Neural progenitor cell (in vitro differentiated cells): ENCODE data around the gene METTL9. TPM values are rescaled to one million over a fixed set of nuclear protein-coding genes. Genes with fewer than 3 reads are reported as not detected.
A peak's percentile ranks its signal among the peaks of the same experiment; 100 is the strongest.

Experiments
- DNase-seq: peaks from one replicate; pipeline ENCODE4 v3.0.0-alpha.2; 2016; ENCODE audit warnings: low spot score
- H2AFZ ChIP-seq: fragments of 200-600 bp; sonication (generic); replicated peaks from 2 replicates; pipeline ENCODE4 v1.6.1; 2016; ENCODE audit warnings: antibody characterized with exemption
- H3F3A ChIP-seq: fragments of 200-600 bp; sonication (generic); 2 replicates; pipeline ENCODE4 v1.6.1; 2016; ENCODE audit warnings: antibody characterized with exemption, low read depth
- H3K27ac ChIP-seq: fragments of 200-600 bp; sonication (generic); 2 replicates; pipeline ENCODE4 v1.5.1; 2016; ENCODE audit warnings: mild to moderate bottlenecking
- H3K27me3 ChIP-seq: fragments of 200-600 bp; sonication (generic); 2 replicates; pipeline ENCODE4 v1.6.1; 2016; ENCODE audit warnings: mild to moderate bottlenecking, moderate library complexity
- H3K36me3 ChIP-seq: fragments of 200-600 bp; sonication (generic); 2 replicates; pipeline ENCODE4 v1.5.1; 2016
- H3K4me1 ChIP-seq: fragments of 200-600 bp; sonication (generic); 2 replicates; pipeline ENCODE4 v1.6.1; 2016; ENCODE audit warnings: mixed run types
- H3K4me2 ChIP-seq: fragments of 200-600 bp; sonication (generic); 2 replicates; pipeline ENCODE4 v1.6.1; 2016
- H3K4me3 ChIP-seq: fragments of 200-600 bp; sonication (generic); 2 replicates; pipeline ENCODE4 v1.5.1; 2016
- H3K79me2 ChIP-seq: fragments of 200-600 bp; sonication (generic); 2 replicates; pipeline ENCODE4 v1.6.1; 2016; ENCODE audit warnings: low read depth
- H3K9ac ChIP-seq: fragments of 200-600 bp; sonication (generic); 2 replicates; pipeline ENCODE4 v1.6.1; 2016
- H3K9me3 ChIP-seq: fragments of 200-600 bp; sonication (generic); 2 replicates; pipeline ENCODE4 v1.5.1; 2016; ENCODE audit warnings: low read depth
- H4K20me1 ChIP-seq: fragments of 200-600 bp; sonication (generic); 2 replicates; pipeline ENCODE4 v1.6.1; 2016; ENCODE audit warnings: low read depth
- H3K27ac Mint-ChIP-seq: 3 replicates; pipeline ENCODE4 v1.8.0; 2021; ENCODE audit warnings: mixed read lengths
- H3K27me3 Mint-ChIP-seq: 2 replicates; pipeline ENCODE4 v1.8.0; 2022; ENCODE audit warnings: low read depth, mild to moderate bottlenecking, inconsistent platforms, moderate library complexity, mixed read lengths; ENCODE audit not compliant: insufficient read depth
- H3K36me3 Mint-ChIP-seq: 3 replicates; pipeline ENCODE4 v1.8.0; 2021; ENCODE audit warnings: mixed read lengths
- H3K4me1 Mint-ChIP-seq: 3 replicates; pipeline ENCODE4 v1.8.0; 2021; ENCODE audit warnings: mixed read lengths
- H3K4me3 Mint-ChIP-seq: 3 replicates; pipeline ENCODE4 v1.8.0; 2021; ENCODE audit warnings: mild to moderate bottlenecking, moderate library complexity, mixed read lengths
- H3K9me3 Mint-ChIP-seq: 3 replicates; pipeline ENCODE4 v1.8.0; 2020; ENCODE audit warnings: mixed read lengths
- EZH2 ChIP-seq: fragments of 200-600 bp; sonication (generic); IDR thresholded peaks from 2 replicates; pipeline ENCODE4 v1.6.1; 2017; ENCODE audit warnings: antibody characterized with exemption, mild to moderate bottlenecking, moderate library complexity
- EZH2phosphoT487 ChIP-seq: fragments of 200-600 bp; sonication (generic); IDR thresholded peaks from 2 replicates; pipeline ENCODE4 v1.6.1; 2017; ENCODE audit warnings: antibody characterized with exemption
- total RNA-seq: library from RNA; depleted of rRNA; stranded (reverse); fragments of >200 nt; gene quantifications from 2 replicates; pipeline ENCODE4 v1.2.3, GENCODE V29; 2015; ENCODE audit warnings: low replicate concordance
- TF ChIP-seq, protein P1 (sequence below): fragments of 200-600 bp; sonication (generic); IDR thresholded peaks from 2 replicates; pipeline ENCODE4 v1.5.1; 2017; ENCODE audit warnings: antibody characterized with exemption, mild to moderate bottlenecking

The METTL9 gene
- total RNA-seq, 1 donor from 2014 or later = 329 TPM

DNA sequence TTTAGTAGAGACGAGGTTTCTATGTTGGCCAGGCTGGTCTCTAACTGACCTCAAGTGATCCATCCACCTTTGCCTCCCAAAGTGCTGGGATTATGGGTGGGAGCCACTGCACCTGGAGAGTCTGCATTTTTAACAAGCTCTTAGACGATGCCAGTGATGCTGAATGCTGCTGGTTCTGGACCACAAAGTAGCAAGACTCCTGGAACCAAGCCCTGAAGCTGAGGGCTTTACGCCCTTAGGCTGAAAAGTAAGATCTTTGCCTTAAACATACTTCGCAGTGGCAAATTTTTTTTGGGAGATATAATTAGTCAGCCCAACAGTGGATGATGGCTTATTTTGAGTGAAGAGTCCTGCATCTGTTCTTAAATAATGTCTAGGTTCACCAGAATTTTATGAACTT is 14.0 kb downstream of the METTL9 start:
- Histone ChIP-seq H3F3A (peaks cover 25% of the 10 kb centered on the region), H3K9me3 (no peaks in the 10 kb centered on the region), H3K27me3 (no peaks in the 10 kb centered on the region), H2AFZ (no peak overlapping the region), H3K4me2 (no peak overlapping the region), H3K36me3 (no peaks in the 10 kb centered on the region), H3K4me3 (no peak overlapping the region), H3K27ac (no peak overlapping the region), H4K20me1 (peaks cover 59% of the 10 kb centered on the region), H3K4me1 (peaks cover 43% of the 10 kb centered on the region), H3K79me2 (peaks cover 96% of the 10 kb centered on the region), H3K9ac (no peak overlapping the region)
- no peaks in the 10 kb centered on the region for H3K27me3 Mint-ChIP-seq
- H3K9me3 Mint-ChIP-seq = no peaks in the 10 kb centered on the region
- TF ChIP-seq EZH2 = no peak
- TF ChIP-seq, protein P1, sequence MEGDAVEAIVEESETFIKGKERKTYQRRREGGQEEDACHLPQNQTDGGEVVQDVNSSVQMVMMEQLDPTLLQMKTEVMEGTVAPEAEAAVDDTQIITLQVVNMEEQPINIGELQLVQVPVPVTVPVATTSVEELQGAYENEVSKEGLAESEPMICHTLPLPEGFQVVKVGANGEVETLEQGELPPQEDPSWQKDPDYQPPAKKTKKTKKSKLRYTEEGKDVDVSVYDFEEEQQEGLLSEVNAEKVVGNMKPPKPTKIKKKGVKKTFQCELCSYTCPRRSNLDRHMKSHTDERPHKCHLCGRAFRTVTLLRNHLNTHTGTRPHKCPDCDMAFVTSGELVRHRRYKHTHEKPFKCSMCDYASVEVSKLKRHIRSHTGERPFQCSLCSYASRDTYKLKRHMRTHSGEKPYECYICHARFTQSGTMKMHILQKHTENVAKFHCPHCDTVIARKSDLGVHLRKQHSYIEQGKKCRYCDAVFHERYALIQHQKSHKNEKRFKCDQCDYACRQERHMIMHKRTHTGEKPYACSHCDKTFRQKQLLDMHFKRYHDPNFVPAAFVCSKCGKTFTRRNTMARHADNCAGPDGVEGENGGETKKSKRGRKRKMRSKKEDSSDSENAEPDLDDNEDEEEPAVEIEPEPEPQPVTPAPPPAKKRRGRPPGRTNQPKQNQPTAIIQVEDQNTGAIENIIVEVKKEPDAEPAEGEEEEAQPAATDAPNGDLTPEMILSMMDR = no peak
- TF ChIP-seq EZH2phosphoT487 = no peak
- H3K36me3 Mint-ChIP-seq = peaks cover 16% of the 10 kb centered on the region
- no peak overlapping the region for H3K4me3 Mint-ChIP-seq
- H3K4me1 Mint-ChIP-seq = peaks cover 41% of the 10 kb centered on the region
- no peak for DNase-seq
- H3K27ac Mint-ChIP-seq = no peak overlapping the region

GRCh38 chr16:21613781-21614180 is 14.4 kb downstream of the METTL9 start:
- Mint-ChIP-seq H3K4me1 (peaks cover 37% of the 10 kb centered on the region), H3K9me3 (no peaks in the 10 kb centered on the region), H3K27ac (no peak overlapping the region), H3K4me3 (no peak overlapping the region), H3K36me3 (peaks cover 16% of the 10 kb centered on the region), H3K27me3 (no peaks in the 10 kb centered on the region)
- peaks cover 21% of the 10 kb centered on the region for H3F3A ChIP-seq
- H3K4me2 ChIP-seq = no peak overlapping the region
- H3K79me2 ChIP-seq = peaks cover 92% of the 10 kb centered on the region
- no peaks in the 10 kb centered on the region for H3K27me3 ChIP-seq
- no peak for DNase-seq
- no peak overlapping the region for H3K4me3 ChIP-seq
- peaks cover 39% of the 10 kb centered on the region for H3K4me1 ChIP-seq
- no peak overlapping the region for H3K27ac ChIP-seq
- H4K20me1 ChIP-seq = peaks cover 55% of the 10 kb centered on the region
- TF ChIP-seq, protein P1 = no peak
- no peak for TF ChIP-seq EZH2phosphoT487
- TF ChIP-seq EZH2 = no peak
- H2AFZ ChIP-seq = no peak overlapping the region
- no peaks in the 10 kb centered on the region for H3K9me3 ChIP-seq
- no peaks in the 10 kb centered on the region for H3K36me3 ChIP-seq
- H3K9ac ChIP-seq = no peak overlapping the region

- Histone ChIP-seq H3K27ac (no peak overlapping the region), H3K9me3 (no peaks in the 10 kb centered on the region), H4K20me1 (peaks cover 44% of the 10 kb centered on the region), H3K9ac (no peak overlapping the region), H3K79me2 (peaks cover 81% of the 10 kb centered on the region), H3K4me1 (peaks cover 28% of the 10 kb centered on the region), H3K4me3 (no peak overlapping the region), H3F3A (peaks cover 18% of the 10 kb centered on the region), H3K27me3 (no peaks in the 10 kb centered on the region), H3K36me3 (no peaks in the 10 kb centered on the region), H3K4me2 (no peak overlapping the region), H2AFZ (no peak overlapping the region)
- H3K36me3 Mint-ChIP-seq = peaks cover 18% of the 10 kb centered on the region
- H3K4me3 Mint-ChIP-seq = no peak overlapping the region
- no peaks in the 10 kb centered on the region for H3K9me3 Mint-ChIP-seq
- TF ChIP-seq, protein P1 = peak; percentile 26
- TF ChIP-seq EZH2 (no peak), EZH2phosphoT487 (no peak)
- H3K4me1 Mint-ChIP-seq = peaks cover 29% of the 10 kb centered on the region
- no peaks in the 10 kb centered on the region for H3K27me3 Mint-ChIP-seq
- DNase-seq = no peak
- H3K27ac Mint-ChIP-seq = no peak overlapping the region
Observed at GRCh38 chr16:21614896-21615295, 15.5 kb downstream of the METTL9 start.
